H1 (cell line): ENCODE data around the gene MPPE1. TPM values are rescaled to one million over a fixed set of nuclear protein-coding genes. Genes with fewer than 3 reads are reported as not detected.

Experiments used
- CTCF ChIA-PET: fragments of 300-600 bp; sonication (Branson Sonifier 250); formaldehyde crosslinking; loops from one replicate; lab custom pipeline; 2021; ENCODE audit not compliant: partially characterized antibody; lab: Charles Lee
- POLR2A ChIA-PET: fragments of 300-600 bp; sonication (Branson Sonifier 250); formaldehyde crosslinking; loops from one replicate; lab custom pipeline; 2021; ENCODE audit warnings: inconsistent platforms; ENCODE audit not compliant: partially characterized antibody; lab: Charles Lee
- DNase-seq, 2 experiments: peaks; one replicate each; pipeline versions ENCODE4 v3.0.0 to v3.0.0-alpha.2; 2010 to 2022; ENCODE audit warnings: low spot score in 2 of 2, low read depth in 1 of 2, mixed read lengths in 1 of 2
- FAIRE-seq: peaks from 2 replicates; lab custom pipeline; 2011; peaks lifted over from hg19 to GRCh38; lab: Jason Lieb, UNC
- H2AFZ ChIP-seq: 2 replicates; pipeline ENCODE4 v1.8.1; 2012; ENCODE audit warnings: low read length, inconsistent platforms
- H2AK5ac ChIP-seq: 2 replicates; pipeline ENCODE4 v1.6.1; 2013; ENCODE audit warnings: low read depth, low read length
- H2BK120ac ChIP-seq: replicated peaks from 2 replicates; pipeline ENCODE3; 2013; ENCODE audit warnings: low read depth, low read length, inconsistent platforms
- H2BK12ac ChIP-seq: 2 replicates; pipeline ENCODE4 v1.6.1; 2013; ENCODE audit warnings: low read depth, low read length
- H2BK15ac ChIP-seq: 2 replicates; pipeline ENCODE4 v1.6.1; 2013; ENCODE audit warnings: low read length
- H2BK20ac ChIP-seq: 2 replicates; pipeline ENCODE4 v1.6.1; 2013; ENCODE audit warnings: low read length
- H2BK5ac ChIP-seq: 2 replicates; pipeline ENCODE4 v1.6.1; 2013; ENCODE audit warnings: low read depth, low read length
- H3K14ac ChIP-seq: 2 replicates; pipeline ENCODE4 v1.6.1; 2013; ENCODE audit warnings: inconsistent platforms; ENCODE audit not compliant: insufficient read length
- H3K18ac ChIP-seq: 2 replicates; pipeline ENCODE4 v1.6.1; 2013; ENCODE audit warnings: low read length; ENCODE audit errors: extremely low read depth
- H3K23ac ChIP-seq: 2 replicates; pipeline ENCODE4 v1.6.1; 2013; ENCODE audit warnings: inconsistent platforms; ENCODE audit not compliant: insufficient read length
- H3K23me2 ChIP-seq: 2 replicates; pipeline ENCODE4 v1.6.1; 2013; ENCODE audit warnings: low read depth, low read length
- H3K27ac ChIP-seq: 2 replicates; pipeline ENCODE4 v1.6.1; 2011; ENCODE audit warnings: low read depth, low read length, inconsistent platforms
- H3K27me3 ChIP-seq, 4 experiments: replicated peaks in 1 of 4; 1 replicate in 1 of 4; 2 replicates in 3 of 4; pipeline versions ENCODE4 v1.6.1 to v1.8.1; 2011 to 2013; ENCODE audit warnings: low read length in 3 of 4, mild to moderate bottlenecking in 3 of 4, inconsistent platforms in 2 of 4, mixed read lengths in 2 of 4, moderate library complexity in 1 of 4; ENCODE audit not compliant: control insufficient read depth in 3 of 4, insufficient read depth in 3 of 4; ENCODE audit errors: extremely low read depth in 1 of 4
- H3K36me3 ChIP-seq, 4 experiments: 2 replicates each; pipeline versions ENCODE4 v1.6.1 to v1.8.1; 2011 to 2013; ENCODE audit warnings: mild to moderate bottlenecking in 4 of 4, low read length in 3 of 4, moderate library complexity in 2 of 4, control low read depth in 1 of 4, inconsistent platforms in 1 of 4; ENCODE audit not compliant: insufficient read depth in 4 of 4, control insufficient read depth in 2 of 4
- H3K4ac ChIP-seq: replicated peaks from 2 replicates; pipeline ENCODE3; 2013; ENCODE audit warnings: low read length, low read depth, mixed read lengths, inconsistent platforms; ENCODE audit not compliant: insufficient read length
- H3K4me1 ChIP-seq, 4 experiments: replicated peaks in 1 of 4; 1 replicate in 1 of 4; 2 replicates in 3 of 4; pipeline versions ENCODE4 v1.6.1 to v1.8.1; 2011 to 2013; ENCODE audit warnings: low read length in 3 of 4, inconsistent platforms in 2 of 4, mixed read lengths in 1 of 4; ENCODE audit not compliant: insufficient read depth in 4 of 4, control insufficient read depth in 3 of 4
- H3K4me2 ChIP-seq, 2 experiments: 2 replicates each; pipeline versions ENCODE4 v1.6.1 to v1.8.1; 2011 to 2013; ENCODE audit warnings: low read depth in 2 of 2, low read length in 2 of 2, control low read depth in 1 of 2, inconsistent platforms in 1 of 2, mild to moderate bottlenecking in 1 of 2; ENCODE audit not compliant: insufficient read depth in 1 of 2
- H3K4me3 ChIP-seq, 4 experiments: fragments of 200-600, 300-600 bp in 1 of 4; sonication (generic), shearing (Covaris generic), sonication (Bioruptor Twin) in 1 of 4; 2 replicates each; pipeline versions ENCODE4 v1.5.1 to v1.8.1; 2011 to 2016; ENCODE audit warnings: low read length in 4 of 4, low read depth in 3 of 4, control low read depth in 2 of 4, inconsistent platforms in 2 of 4, mild to moderate bottlenecking in 2 of 4, mixed read lengths in 1 of 4, moderate library complexity in 1 of 4; ENCODE audit not compliant: insufficient read depth in 2 of 4; ENCODE audit errors: extremely low read depth in 1 of 4
- H3K56ac ChIP-seq: replicated peaks from 2 replicates; pipeline ENCODE3; 2013; ENCODE audit warnings: low read depth, mild to moderate bottlenecking, mixed read lengths, low read length, inconsistent platforms; ENCODE audit not compliant: insufficient read length
- H3K79me1 ChIP-seq: 2 replicates; pipeline ENCODE4 v1.6.1; 2013; ENCODE audit warnings: low read depth, low read length, control low read depth
- H3K79me2 ChIP-seq, 2 experiments: 2 replicates each; pipeline versions ENCODE4 v1.6.1 to v1.8.1; 2012 to 2013; ENCODE audit warnings: low read length in 2 of 2, mild to moderate bottlenecking in 2 of 2, inconsistent platforms in 1 of 2; ENCODE audit not compliant: insufficient read depth in 2 of 2, control insufficient read depth in 1 of 2
- H3K9ac ChIP-seq, 4 experiments: replicated peaks in 1 of 4; 1 replicate in 1 of 4; 2 replicates in 3 of 4; pipeline versions ENCODE4 v1.6.1 to v1.8.1; 2011 to 2013; ENCODE audit warnings: low read depth in 3 of 4, low read length in 3 of 4, control low read depth in 2 of 4, mild to moderate bottlenecking in 2 of 4, moderate library complexity in 2 of 4, inconsistent platforms in 1 of 4; ENCODE audit errors: extremely low read depth in 1 of 4
- H3K9me3 ChIP-seq, 2 experiments: 2 replicates each; pipeline versions ENCODE4 v1.6.1 to v1.8.1; 2012 to 2013; ENCODE audit warnings: mild to moderate bottlenecking in 2 of 2, moderate library complexity in 2 of 2, control low read depth in 1 of 2, inconsistent platforms in 1 of 2, low read depth in 1 of 2, low read length in 1 of 2, mixed read lengths in 1 of 2; ENCODE audit not compliant: insufficient read depth in 2 of 2
- H4K20me1 ChIP-seq, 2 experiments: replicated peaks in 1 of 2; 2 replicates each; pipeline versions ENCODE3 to v1.8.1; 2011 to 2013; ENCODE audit warnings: inconsistent platforms in 2 of 2, low read length in 2 of 2, mild to moderate bottlenecking in 1 of 2; ENCODE audit not compliant: insufficient read depth in 2 of 2, control insufficient read depth in 1 of 2
- H4K5ac ChIP-seq: 2 replicates; pipeline ENCODE4 v1.6.1; 2013; ENCODE audit warnings: low read length, low read depth, mixed read lengths, inconsistent platforms; ENCODE audit not compliant: insufficient read length
- H4K8ac ChIP-seq: 2 replicates; pipeline ENCODE4 v1.8.0; 2013; ENCODE audit warnings: mild to moderate bottlenecking, moderate library complexity, low read length, inconsistent platforms; ENCODE audit not compliant: insufficient read depth; ENCODE audit errors: extremely low read depth
- H4K91ac ChIP-seq: replicated peaks from 2 replicates; pipeline ENCODE3; 2013; ENCODE audit warnings: low read length, mixed read lengths, inconsistent platforms; ENCODE audit not compliant: insufficient read length
- BACH1 ChIP-seq: IDR thresholded peaks from 2 replicates; pipeline ENCODE4 v1.6.1; 2012; ENCODE audit warnings: low read length, improper control_type of control experiment
- CEBPB ChIP-seq: IDR thresholded peaks from 2 replicates; pipeline ENCODE4 v1.6.1; 2012; ENCODE audit warnings: low read depth, low read length
- EP300 ChIP-seq, 2 experiments: IDR thresholded peaks; 1 replicate in 1 of 2; 2 replicates in 1 of 2; pipeline ENCODE4 v1.6.1; 2011 to 2012; ENCODE audit warnings: low read depth in 2 of 2, low read length in 2 of 2, mild to moderate bottlenecking in 2 of 2, borderline replicate concordance in 1 of 2, inconsistent platforms in 1 of 2, moderate library complexity in 1 of 2
- JUND ChIP-seq: IDR thresholded peaks from 2 replicates; pipeline ENCODE4 v1.6.1; 2011; ENCODE audit warnings: mild to moderate bottlenecking, improper control_type of control experiment, low read length
- NANOG ChIP-seq: IDR thresholded peaks from 2 replicates; pipeline ENCODE4 v1.6.1; 2011; ENCODE audit warnings: low read length, low read depth, mild to moderate bottlenecking, inconsistent platforms; ENCODE audit not compliant: insufficient read depth, poor library complexity, severe bottlenecking
- POU5F1 ChIP-seq: IDR thresholded peaks from 2 replicates; pipeline ENCODE4 v1.6.1; 2011; ENCODE audit warnings: low read depth, mild to moderate bottlenecking, low read length, moderate library complexity
- SRF ChIP-seq: IDR thresholded peaks from 2 replicates; pipeline ENCODE4 v1.6.1; 2011; ENCODE audit warnings: mild to moderate bottlenecking, low read depth, low read length, moderate library complexity
- TBP ChIP-seq: IDR thresholded peaks from 2 replicates; pipeline ENCODE4 v1.6.1; 2011; ENCODE audit warnings: low read depth, low read length, improper control_type of control experiment
- WGBS, 2 experiments: shearing (Covaris generic) in 1 of 2; methylation state at CpG; one replicate each; pipeline versions ENCODE4 v1.1.6 to v1.1.7; 2013 to 2015; ENCODE audit warnings: low lambda C conversion rate in 2 of 2, mixed read lengths in 2 of 2, inconsistent platforms in 1 of 2, low coverage in 1 of 2, missing lambda C conversion rate in 1 of 2; ENCODE audit not compliant: insufficient replicate concordance in 2 of 2, insufficient coverage in 1 of 2, insufficient read length in 1 of 2; ENCODE audit errors: extremely low coverage in 1 of 2, missing lambda C conversion rate in 1 of 2; 5-methylcytosine and 5-hydroxymethylcytosine counted together
- polyA plus RNA-seq, 7 experiments: library from polyadenylated mRNA; depleted of rRNA in 3 of 7; stranded (reverse) in 5 of 7; unstranded in 2 of 7; fragments of >200 nt in 5 of 7; fragments of 200-250 nt in 2 of 7; gene quantifications; 1 replicate in 5 of 7; 2 replicates in 1 of 7; 4 replicates in 1 of 7; pipeline versions ENCODE4 v1.2.1 to v1.2.3, GENCODE V29; 2011 to 2013; ENCODE audit warnings: missing spikeins in 2 of 7, mixed read lengths in 2 of 7
- total RNA-seq: library from RNA; stranded (reverse); fragmentation: NEBNext Ultra II Directional; extraction: Animal tissue kit (Norgen Biotek cat#: 25700); gene quantifications from 2 replicates; pipeline ENCODE4 v1.2.1, GENCODE V29; 2021

MPPE1 gene
- total and polyA plus RNA-seq, 2 of the 8 experiments (the other 6 are each of a cell fraction or from before 2014, with no cell fraction given): 13.7 to 20.9 TPM

DNA sequence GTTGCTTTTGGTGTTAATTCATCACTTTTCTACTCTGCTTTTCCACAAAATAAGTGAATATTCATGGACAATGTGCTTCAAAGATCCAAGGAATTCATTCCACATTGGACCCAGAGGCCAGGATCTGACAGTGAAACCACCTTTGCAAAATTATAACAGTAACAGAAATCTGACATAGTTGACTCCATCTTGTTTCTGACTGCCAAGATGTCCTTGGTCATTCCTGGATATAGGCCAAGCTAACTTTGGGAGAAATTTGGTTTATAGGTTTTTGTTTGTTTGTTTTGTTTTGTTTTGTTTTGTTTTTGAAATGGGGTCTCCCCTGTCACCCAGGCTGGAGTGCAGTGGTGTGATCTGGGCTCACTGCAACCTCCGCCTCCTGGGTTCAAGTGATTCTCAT is 10.3 kb downstream of the MPPE1 start:
- H3K56ac ChIP-seq: no peak overlapping the region
- H3K36me3 ChIP-seq: peaks cover 0 to 4% (median 2%) of the 10 kb centered on the region in 4 experiments; a peak in 2 of 8 replicates
- no peak overlapping the region for H3K9ac ChIP-seq
- no peak overlapping the region for H3K23ac ChIP-seq
- H3K4me2 ChIP-seq: no peak overlapping the region
- no peak for FAIRE-seq
- H2BK20ac ChIP-seq: no peak overlapping the region
- H2BK12ac ChIP-seq: no peak overlapping the region
- DNase-seq: no peak
- no peaks in the 10 kb centered on the region for H3K9me3 ChIP-seq
- H3K23me2 ChIP-seq: no peaks in the 10 kb centered on the region
- H2AK5ac ChIP-seq: no peak overlapping the region
- no peak overlapping the region for H4K8ac ChIP-seq
- H3K79me1 ChIP-seq: no peaks in the 10 kb centered on the region
- H2BK5ac ChIP-seq: no peak overlapping the region
- POLR2A ChIA-PET: no interaction called here
- no peak overlapping the region for H2BK15ac ChIP-seq
- H3K27me3 ChIP-seq: no peaks in the 10 kb centered on the region
- CTCF ChIA-PET: interaction anchor here (1.2 to 1.5 kb wide), 3 partner anchors 9 to 37 kb away, joined by 3 read pairs; no protein-coding TSS in a partner anchor
- H3K4me1 ChIP-seq: peaks cover 1 to 6% (median 3%) of the 10 kb centered on the region in 4 experiments; a peak in 5 of 7 replicates
- H2BK120ac ChIP-seq: no peak overlapping the region
- H4K5ac ChIP-seq: no peak overlapping the region
- H3K18ac ChIP-seq: no peak overlapping the region
- H2AFZ ChIP-seq: no peak overlapping the region
- no peak overlapping the region for H4K91ac ChIP-seq
- WGBS, 2 experiments: 100% methylated on average over 1 of the region's 1 CpG; no CpG with 5 or more reads in 1 of the 2 experiments
- no peaks in the 10 kb centered on the region for H3K79me2 ChIP-seq
- H3K27ac ChIP-seq: no peak overlapping the region
- H3K14ac ChIP-seq: no peak overlapping the region
- H3K4ac ChIP-seq: no peak overlapping the region
- no peaks in the 10 kb centered on the region for H4K20me1 ChIP-seq
- no peak overlapping the region for H3K4me3 ChIP-seq
- TF ChIP-seq POU5F1: no peak
- TF ChIP-seq JUND: no peak
- no peak for TF ChIP-seq CEBPB
- no peak for TF ChIP-seq SRF
- no peak for TF ChIP-seq TBP
- TF ChIP-seq BACH1: no peak
- TF ChIP-seq NANOG: no peak
- no peak for TF ChIP-seq EP300 (IDR thresholded peaks at IDR 0.05; ENCODE audit: borderline replicate concordance in 1 of 2, low read depth in 2 of 2, low read length in 2 of 2)
